Subcutaneous adipose tissue (tissue), 4 donors: ENCODE data around the gene RND3. TPM values are rescaled to one million over a fixed set of nuclear protein-coding genes. Genes with fewer than 3 reads are reported as not detected.

Source experiments
- total RNA-seq, 4 donors: library from RNA; depleted of rRNA; stranded (reverse); fragments of >200 nt; gene quantifications; one replicate each; pipeline ENCODE4 v1.1.0, GENCODE V29; 2016
- TF ChIP-seq, protein P1 (sequence below): fragments of 450-650 bp; IDR thresholded peaks from one replicate; pipeline ENCODE4 v1.5.1; 2016; ENCODE audit warnings: low read depth, mild to moderate bottlenecking, control low read depth, antibody characterized with exemption, moderate library complexity

Gene RND3
- total RNA-seq, 4 donors from 2014 or later, result 15.3 to 141 (median 86.9) TPM

DNA sequence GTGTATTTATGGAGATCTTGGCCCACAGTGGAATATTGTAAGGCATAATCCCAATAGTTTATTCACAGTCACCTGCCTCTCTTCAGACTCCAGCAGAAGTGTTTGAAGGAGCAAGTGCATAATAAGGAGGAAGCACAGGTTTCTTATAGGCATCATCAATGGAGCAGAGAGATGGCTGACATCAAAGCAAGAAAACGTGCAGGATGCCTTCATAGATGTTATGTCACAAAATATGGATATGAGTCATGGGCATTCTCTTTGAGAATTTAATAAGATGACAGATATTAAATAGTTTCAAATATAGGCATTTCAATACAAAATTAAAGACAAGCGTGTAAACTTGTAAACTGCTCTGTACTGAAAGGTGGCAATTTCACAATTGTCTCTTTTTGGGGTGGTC, 4.0 kb upstream of the RND3 start:
- TF ChIP-seq, protein P1, sequence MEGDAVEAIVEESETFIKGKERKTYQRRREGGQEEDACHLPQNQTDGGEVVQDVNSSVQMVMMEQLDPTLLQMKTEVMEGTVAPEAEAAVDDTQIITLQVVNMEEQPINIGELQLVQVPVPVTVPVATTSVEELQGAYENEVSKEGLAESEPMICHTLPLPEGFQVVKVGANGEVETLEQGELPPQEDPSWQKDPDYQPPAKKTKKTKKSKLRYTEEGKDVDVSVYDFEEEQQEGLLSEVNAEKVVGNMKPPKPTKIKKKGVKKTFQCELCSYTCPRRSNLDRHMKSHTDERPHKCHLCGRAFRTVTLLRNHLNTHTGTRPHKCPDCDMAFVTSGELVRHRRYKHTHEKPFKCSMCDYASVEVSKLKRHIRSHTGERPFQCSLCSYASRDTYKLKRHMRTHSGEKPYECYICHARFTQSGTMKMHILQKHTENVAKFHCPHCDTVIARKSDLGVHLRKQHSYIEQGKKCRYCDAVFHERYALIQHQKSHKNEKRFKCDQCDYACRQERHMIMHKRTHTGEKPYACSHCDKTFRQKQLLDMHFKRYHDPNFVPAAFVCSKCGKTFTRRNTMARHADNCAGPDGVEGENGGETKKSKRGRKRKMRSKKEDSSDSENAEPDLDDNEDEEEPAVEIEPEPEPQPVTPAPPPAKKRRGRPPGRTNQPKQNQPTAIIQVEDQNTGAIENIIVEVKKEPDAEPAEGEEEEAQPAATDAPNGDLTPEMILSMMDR, result no peak

DNA sequence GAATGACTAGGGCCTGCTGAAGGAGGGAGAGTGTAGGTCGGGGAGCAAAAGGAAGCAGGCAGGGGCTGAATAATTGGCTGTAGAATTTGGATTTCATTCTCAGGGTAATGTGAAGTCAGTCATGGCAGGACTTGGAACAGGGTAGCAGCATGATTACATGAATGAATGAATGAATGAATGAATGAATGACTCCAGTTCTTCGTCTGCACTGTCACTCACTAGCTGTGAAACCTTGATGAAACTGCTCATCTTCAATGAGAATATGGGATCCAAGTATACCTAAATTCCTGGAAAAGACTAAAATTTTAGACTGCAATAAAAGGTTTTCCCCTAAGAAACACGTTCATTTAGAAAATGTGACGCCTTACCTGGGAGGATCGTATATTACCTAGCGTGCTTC, 3.0 kb upstream of the RND3 start:
- TF ChIP-seq, protein P1, result no peak

DNA sequence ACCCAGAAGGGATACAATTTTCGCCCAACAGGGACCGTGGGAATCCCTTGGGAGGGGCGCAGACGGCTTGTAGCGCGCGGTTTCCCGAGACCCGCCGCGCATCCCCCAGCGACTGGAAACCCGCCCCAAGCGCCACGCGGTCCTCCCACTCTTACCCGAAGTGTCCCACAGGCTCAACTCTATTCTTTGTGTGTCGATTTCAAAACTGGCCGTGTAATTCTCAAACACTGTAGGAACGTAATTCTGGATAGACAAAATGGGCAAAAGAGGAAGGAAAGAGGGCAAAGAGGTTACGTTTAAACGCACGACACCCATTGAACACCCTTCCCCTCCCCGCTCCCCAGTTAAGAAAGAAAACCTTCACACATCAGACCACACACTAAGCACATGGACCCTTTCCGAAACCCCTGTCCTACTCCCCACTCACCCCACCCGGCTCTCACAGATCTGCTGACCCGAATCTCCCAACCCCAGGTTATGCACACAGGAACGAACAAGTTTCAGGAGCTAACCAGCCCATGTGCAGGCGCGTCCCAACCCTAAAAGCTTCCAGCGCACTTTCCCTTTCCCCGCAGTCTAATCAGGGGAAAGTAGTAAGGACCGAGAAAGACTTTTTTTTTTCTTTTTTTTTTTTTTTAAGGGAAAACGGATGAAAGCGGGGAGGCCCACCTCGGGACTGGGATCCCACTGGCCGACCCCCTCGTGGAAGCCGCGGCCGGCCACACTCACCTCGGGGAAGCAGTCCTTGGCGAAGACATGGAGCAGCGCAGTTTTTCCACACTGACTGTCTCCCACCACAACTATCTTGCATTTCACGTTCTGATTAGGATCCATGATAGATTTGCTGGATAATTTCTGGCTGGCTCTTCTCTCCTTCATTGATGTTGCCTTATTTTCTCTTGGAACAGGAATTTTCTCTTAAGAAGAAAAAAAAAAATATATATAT, 655 bp downstream of the RND3 start:
- TF ChIP-seq, protein P1, result no peak

DNA sequence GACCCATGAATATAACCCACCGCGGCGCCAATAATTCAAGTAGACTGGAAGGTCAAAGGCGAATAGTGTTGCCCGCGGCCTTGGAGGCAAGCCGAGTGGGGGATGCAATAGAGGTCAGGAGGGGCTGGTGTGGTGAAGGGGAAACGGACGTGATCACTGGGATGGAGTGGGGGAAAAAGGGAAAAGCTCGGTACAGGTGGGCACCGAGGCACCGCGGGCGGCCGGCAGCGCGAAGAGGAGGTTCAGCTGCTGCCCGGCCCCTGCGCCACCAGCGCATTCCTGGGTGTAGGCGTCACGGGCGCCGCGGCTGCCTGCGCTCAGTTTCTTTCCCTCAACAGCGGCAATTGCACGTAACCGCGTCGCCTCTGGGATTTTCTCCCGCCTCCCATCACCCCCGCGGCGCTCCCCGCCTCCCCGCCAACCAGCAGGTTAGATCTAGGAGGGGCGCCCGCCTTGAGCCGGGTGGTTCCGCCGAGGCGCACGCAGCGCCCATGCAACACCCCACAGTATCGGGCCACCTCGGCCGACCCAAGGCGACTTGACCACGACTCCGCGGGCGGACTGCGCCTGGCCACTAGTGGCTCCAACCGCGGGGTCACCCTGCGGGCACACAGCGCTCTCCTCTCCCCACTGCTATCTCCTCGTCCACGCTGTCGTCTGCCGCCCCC, 1.5 kb downstream of the RND3 start:
- TF ChIP-seq, protein P1, result no peak

DNA sequence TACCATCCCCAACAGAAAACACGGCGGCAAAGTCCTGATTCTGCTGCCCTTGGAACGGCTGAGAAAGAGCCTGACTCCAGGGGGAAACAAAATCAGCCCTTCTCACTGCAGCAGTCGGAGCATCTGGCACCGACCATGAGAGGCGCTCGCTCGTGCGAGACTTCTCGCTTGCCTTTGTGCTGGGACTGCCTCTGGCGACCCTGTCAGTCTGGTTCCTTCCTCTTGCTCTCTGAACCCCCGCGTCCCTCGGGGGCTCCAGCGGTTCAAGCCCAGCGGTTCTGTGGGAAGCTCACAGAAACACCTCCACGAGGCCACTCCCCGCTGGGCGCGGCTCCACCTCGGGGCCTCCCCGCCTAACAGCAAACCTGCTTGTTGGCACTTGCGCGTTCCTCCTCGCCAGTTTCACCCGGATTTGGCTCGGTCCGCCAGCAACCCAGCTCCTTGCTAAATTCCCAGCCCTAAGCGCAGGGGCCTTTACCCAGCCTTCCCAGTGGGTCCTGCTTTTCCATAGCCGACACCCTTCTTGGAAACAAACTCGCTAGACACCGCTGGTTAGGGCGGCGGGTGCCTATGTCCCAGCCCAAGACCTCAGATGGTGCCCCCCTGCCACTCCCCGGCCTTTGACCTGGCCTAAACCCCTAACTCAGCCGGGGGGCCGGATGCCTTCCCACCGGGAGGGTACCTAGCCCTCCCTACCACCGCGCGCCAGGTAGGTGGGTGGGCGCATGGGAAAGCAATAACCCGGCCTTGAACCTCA, 2.2 kb downstream of the RND3 start:
- TF ChIP-seq, protein P1, result no peak

DNA sequence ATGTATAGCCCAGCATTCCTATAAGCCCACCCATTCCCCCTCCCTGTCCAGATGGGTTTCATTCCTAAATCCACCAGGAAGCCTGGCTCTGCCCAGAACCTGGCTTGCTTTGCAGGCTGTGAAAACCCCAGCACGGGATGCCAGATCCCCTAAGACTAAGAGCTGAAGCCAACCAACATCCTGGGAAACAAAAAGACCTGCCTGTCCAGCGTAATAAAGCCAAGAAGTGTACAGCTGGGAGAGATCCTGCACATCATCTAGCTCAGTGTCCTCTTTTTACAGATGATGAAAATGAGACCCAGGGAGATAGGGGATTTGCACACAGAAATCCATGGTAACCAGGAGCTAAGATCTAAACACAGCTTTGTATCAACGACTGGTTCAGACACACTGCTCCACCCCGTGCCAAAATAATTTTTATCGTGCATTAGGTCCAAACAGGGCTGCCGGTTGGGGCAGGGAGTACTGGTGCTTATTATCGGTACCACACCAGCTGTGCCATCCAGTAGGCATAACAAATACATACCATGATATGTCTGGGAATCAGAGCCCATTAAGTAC, 2.9 kb downstream of the RND3 start:
- TF ChIP-seq, protein P1, result no peak
